A172 (cell line): ENCODE measurements around the gene ASAP3. TPM values are rescaled to one million over a fixed set of nuclear protein-coding genes. Genes with fewer than 3 reads are reported as not detected.
"Not testable (repeated sequence)": the region's sequence is repeated elsewhere in the genome, so short reads cannot be mapped to it uniquely, and the experiment has no call there.

ENCODE experiments used
- DNase-seq: peaks from one replicate; pipeline ENCODE4 v3.0.0-alpha.2; 2015; ENCODE audit warnings: low spot score
- total RNA-seq: library from RNA; depleted of rRNA; stranded (reverse); fragments of >200 nt; shearing (Covaris generic); gene quantifications from 2 replicates; pipeline ENCODE4 v1.2.3, GENCODE V29; 2014; rRNA removed

ASAP3 gene
- total RNA-seq, 1 experiment from 2014 or later: 19.7 TPM

GRCh38 chr1:23396380-23396779, 87.6 kb downstream of the ASAP3 start:
- no peak for DNase-seq

- no peak for DNase-seq
These were observed 88.1 kb downstream of the ASAP3 start for GRCh38 chr1:23395849-23396248.

GRCh38 chr1:23395154-23395724, 88.7 kb downstream of the ASAP3 start:
- DNase-seq: no peak

GRCh38 chr1:23394684-23395083, 89.3 kb downstream of the ASAP3 start:
- DNase-seq: peak; percentile 42

GRCh38 chr1:23394181-23394580, 89.8 kb downstream of the ASAP3 start:
- DNase-seq: peak; percentile 26

GRCh38 chr1:23393706-23394105, 90.3 kb downstream of the ASAP3 start:
- DNase-seq: peak; percentile 62

- no peak for DNase-seq
These were observed 91.7 kb downstream of the ASAP3 start for GRCh38 chr1:23392125-23392855.

- no peak for DNase-seq
These were observed 94.1 kb downstream of the ASAP3 start for GRCh38 chr1:23389837-23390321.

- no peak for DNase-seq
These were observed 96.5 kb downstream of the ASAP3 start for GRCh38 chr1:23387494-23387893.

GRCh38 chr1:23385119-23385621, 98.8 kb downstream of the ASAP3 start:
- no peak for DNase-seq

- peak; percentile 47 for DNase-seq
These were observed 99.5 kb downstream of the ASAP3 start for GRCh38 chr1:23384312-23385058.

GRCh38 chr1:23383577-23384311, 100.2 kb downstream of the ASAP3 start:
- peak; percentile 13 for DNase-seq

- DNase-seq: no peak
These were observed 102.6 kb downstream of the ASAP3 start for GRCh38 chr1:23381233-23381885.

- no peak for DNase-seq
These were observed 103.3 kb downstream of the ASAP3 start for GRCh38 chr1:23380719-23381118.

- DNase-seq: not testable (repeated sequence)
These were observed 103.7 kb downstream of the ASAP3 start for GRCh38 chr1:23380236-23380635.

Other genes with a start within 250 kb of the ASAP3 start
- 139 and 162 TPM in 2 replicates for gene HNRNPR, start 139.9 kb downstream of the ASAP3 start, total RNA-seq
- gene ZNF436, start 114.3 kb downstream of the ASAP3 start, total RNA-seq: 7.5 and 8.2 TPM in 2 replicates
- gene TCEA3, start 59.4 kb downstream of the ASAP3 start, total RNA-seq: 0.89 TPM in 1 of 2 replicates, not detected in the other
- gene E2F2, start 47.1 kb upstream of the ASAP3 start, total RNA-seq: 3.8 and 4.0 TPM in 2 replicates
- 83.7 and 244 TPM in 2 replicates for gene ID3, start 75.3 kb upstream of the ASAP3 start, total RNA-seq
- 609 and 964 TPM in 2 replicates for gene RPL11, start 207.6 kb upstream of the ASAP3 start, total RNA-seq